GM19023 (cell line): ENCODE results near the gene RUNX3.

Source experiments
- ATAC-seq: cut with Tn5 transposase; IDR thresholded peaks from one replicate; pipeline ENCODE4 v1.9.1; 2021; ENCODE audit warnings: mild to moderate bottlenecking, moderate library complexity; ENCODE audit not compliant: unreplicated experiment

The RUNX3 gene

DNA sequence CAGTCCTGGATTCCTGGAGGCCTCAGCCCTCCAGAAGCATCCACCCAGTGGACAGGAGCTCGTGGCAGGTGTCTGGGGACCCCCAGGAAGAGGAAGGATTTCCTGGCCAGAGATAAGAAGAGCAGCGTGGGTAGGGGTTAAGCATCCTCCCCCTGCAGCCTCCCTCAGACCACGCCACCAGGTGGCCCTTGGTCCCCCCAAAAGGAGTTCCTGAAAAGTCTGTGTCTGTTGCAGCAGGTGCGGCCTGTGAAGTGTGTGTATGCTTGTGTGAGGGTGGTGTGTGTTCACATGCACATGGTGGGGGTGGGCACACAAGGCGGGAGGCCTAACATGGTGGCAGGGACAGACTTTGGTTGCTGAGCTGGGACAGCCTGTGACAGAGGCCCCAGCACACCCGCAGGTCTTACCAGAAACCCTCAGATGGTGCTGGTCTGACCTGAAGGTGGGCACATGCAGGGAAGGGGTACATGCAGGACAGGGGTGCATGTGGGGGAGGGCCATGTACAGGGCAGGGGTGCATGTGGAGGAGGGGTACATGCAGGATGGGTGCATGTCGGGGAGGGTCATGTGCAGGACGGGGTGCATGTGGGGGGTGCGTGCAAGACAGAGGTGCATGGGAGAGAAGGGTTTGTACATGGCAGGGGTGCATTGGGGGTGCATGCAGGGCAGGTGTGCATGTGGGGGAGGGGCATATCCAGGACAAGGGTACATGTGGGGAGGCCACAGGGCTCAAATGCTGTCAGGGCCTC, 18.2 kb upstream of the RUNX3 start:
- no peak for ATAC-seq

GRCh38 chr1:24946861-24947658, 17.0 kb upstream of the RUNX3 start:
- peak; percentile 88 for ATAC-seq

DNA sequence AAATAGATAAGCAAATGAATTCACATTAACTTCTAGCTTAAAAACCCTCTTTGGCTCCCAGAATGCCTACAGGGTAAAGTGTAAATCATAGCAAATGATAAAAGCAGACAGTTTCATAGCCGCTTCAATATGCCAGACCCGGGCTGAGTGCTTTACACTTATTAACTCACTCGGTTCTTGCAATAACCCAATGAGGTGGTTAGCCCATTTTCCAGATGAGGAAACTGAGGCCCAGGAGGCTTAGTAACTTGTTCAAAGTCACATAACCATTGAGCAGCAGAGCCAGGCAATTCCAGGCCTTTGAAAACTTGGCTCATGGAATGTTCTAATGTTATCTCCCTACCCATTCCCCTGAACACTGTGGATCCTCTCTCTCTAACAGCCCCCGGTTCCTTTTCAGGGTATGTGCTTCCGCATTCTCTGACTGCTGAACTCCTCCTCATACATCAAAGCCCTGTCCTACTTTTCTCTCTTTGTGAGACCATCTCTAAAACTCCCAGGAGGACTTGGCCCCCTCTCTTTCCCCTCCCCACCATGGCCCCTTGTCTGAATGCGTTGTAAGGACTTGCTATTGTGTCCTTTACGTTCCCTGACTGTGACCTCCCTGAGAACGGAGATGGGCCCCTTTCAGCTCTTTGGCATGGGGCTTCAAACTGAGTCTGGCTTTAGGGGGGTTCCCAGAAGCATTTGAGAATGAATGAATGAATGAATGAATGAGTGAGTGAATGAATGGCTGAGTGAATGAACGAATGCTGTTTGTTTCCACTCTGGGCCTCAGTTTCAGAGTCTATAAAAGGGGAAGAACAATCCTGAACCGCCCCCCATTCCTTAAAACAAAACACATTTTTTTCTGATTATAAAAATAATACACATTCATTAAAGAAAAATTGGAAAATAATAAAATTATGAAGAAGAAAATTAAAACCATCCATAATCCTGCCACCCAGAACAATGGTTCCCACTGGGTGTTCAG, 15.6 kb upstream of the RUNX3 start:
- no peak for ATAC-seq

DNA sequence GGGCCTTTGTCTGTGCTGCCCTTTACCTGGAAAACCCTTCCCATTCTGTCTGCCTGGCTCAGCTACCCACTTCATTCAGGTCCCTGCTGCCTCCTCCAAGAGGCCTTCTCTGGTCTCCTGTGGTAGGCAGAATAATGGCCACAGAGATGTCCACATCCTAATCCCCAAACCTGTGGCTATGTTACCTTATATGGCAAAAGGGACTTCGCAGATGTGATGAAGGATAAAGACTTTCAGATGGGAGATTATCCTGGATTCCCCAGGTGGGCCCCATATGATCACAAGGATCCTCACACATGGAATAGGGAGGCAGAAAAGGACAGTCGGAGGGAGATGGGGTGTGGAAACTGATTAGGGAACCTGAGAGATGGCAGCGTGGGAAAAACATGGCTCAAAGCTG, 14.2 kb upstream of the RUNX3 start:
- ATAC-seq: no peak

DNA sequence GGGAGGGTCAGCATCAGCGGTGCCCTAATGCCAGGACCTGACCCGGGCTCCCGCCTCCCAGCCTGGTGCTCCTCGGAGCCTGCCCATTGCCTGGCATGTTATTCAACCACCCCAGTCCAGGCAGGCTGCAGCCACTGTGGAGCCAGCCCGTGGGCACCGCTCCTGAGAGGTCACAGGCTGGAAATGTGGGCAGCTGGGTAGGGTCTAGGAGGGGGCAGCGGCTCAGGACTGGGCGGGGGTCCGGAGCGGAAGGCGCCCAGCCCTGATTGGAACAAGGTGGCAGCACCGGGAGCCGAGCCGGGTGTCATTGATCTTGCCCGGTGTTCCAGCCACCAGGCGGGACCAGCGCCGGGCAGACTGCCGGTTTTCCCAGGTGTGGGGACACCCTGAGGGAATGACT, 12.7 kb upstream of the RUNX3 start:
- ATAC-seq: no peak

DNA sequence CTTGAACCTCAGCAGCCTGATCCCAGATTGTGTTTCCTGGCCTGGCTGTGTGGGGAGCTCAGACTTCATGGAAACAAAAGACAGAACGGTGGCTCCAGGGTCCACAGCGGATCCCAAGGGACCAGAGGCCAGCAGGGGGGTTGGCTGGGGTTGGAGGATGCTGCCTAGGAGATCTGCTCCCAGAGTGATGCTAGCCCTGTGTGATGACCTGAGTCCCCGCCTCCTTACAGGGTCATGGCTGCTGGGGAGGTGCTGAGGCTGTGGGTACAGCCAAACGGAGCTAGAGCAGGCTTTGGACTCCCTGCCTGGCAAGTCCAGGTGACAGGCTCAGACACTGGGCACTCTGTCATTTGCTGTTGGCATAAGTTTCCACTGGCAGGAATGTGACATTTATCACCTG, 11.5 kb upstream of the RUNX3 start:
- no peak for ATAC-seq

DNA sequence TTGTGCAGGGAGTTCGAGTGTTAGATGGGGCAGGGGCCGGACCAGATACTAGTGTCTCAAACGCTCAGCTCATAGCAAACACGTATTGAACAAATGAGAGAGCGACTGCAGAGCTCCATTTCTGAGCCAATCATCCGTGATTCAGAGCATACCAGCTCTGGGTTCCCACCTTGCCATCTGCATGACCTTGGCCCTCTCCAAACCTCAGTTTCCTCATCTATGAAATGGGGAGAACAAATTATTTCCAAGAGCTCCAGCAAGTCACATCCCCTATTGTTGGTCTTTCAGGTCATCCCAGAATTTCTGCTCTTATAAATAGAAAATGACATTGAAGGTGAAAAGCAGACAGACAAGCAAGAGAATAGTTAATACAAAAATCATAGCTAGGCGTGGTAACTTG, 10.2 kb upstream of the RUNX3 start:
- no peak for ATAC-seq

GRCh38 chr1:24939675-24940193, 9.7 kb upstream of the RUNX3 start:
- no peak for ATAC-seq

GRCh38 chr1:24939040-24939674, 9.1 kb upstream of the RUNX3 start:
- ATAC-seq: no peak

GRCh38 chr1:24938276-24938675, 8.2 kb upstream of the RUNX3 start:
- no peak for ATAC-seq

GRCh38 chr1:24936684-24937083, 6.6 kb upstream of the RUNX3 start:
- no peak for ATAC-seq

- ATAC-seq: no peak
These were observed 5.8 kb upstream of the RUNX3 start for GRCh38 chr1:24935615-24936484.

DNA sequence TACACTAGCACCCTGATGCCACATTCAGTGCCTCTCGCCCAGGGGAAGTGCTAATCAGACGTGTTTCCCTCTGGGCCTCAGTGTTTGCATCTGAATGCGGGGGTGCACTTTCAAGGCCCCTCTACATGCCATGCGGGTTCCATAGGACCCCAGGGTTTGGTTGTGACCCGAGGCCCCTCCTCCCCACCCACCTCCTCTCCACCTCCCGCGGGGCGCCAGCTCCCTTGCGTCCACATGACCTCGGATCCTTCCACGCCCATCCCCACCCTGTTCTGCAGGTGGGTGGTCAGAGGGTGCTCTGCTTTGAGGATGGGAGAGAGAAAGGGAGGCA, 5.1 kb upstream of the RUNX3 start:
- no peak for ATAC-seq

DNA sequence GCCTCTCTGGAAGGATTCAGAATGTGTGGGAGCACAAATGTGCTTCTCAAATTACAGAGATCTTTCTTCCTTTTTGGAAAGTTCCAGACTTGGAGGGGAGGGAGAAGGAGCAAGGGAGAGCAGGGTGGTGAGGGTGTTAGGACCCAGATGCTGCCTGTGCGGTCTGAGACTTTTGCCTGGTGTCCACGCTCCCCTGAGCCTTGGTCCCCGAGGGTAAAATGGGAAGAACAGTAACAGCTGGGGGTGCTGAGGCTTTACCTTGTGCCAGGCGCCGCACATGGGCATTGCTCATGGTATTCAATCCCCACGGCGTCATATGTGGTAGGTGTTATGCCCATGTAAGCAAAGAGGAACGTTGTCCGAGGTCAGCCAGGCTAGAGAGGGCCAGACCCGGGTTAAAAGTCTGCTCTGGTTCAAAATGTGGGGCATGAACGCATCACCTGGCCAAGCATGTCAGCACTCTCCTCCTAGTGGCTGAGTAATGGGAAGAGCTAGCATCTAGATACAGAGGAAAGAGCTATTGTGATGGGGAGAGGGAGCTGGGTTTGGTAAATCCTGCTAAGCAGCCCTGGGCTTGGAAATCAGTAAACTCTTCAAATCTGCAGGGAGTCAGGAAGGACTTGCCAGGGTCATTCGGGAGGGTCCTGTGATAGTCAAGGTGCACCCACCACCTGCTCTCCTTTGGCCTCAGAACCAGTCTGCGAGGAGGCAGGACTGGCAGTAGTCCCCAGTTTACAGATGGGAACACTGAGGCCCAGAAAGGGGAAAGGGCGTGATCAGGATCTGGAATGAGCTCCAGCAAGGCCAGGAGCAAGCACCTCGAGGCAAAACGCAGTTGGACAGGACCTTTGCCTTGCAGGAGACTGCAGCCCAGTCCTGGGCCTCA, 4.5 kb upstream of the RUNX3 start:
- ATAC-seq: no peak

- ATAC-seq: no peak
These were observed 3.4 kb upstream of the RUNX3 start for GRCh38 chr1:24933468-24933867.

DNA sequence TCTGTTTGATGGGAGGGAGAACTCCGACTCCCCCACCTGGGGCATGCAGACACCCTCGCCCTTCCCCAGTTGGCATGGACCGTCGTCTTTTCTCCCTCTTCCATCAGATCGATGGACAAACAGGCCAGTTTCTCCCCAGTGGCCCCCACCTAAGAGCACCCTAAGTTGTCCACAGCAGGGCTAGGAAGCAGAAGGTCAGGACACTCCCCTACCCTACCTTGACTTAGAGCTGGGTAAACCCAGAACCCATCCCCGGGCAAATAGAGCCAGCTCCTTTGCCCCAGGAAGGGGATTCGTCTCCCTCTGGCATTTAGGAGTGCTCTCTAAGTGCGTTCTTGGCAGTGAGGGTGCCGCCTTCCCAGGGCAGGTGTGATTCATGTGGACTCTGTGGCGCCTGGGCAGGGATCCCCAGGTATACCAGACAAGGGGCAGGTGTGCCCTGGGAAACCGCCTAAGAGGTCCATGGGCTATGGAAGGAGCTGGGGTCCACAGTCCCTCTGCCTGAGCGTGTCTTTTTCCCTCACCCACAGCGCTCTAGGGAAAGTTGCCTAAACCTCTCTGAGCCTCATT, 2.7 kb upstream of the RUNX3 start:
- ATAC-seq: no peak

DNA sequence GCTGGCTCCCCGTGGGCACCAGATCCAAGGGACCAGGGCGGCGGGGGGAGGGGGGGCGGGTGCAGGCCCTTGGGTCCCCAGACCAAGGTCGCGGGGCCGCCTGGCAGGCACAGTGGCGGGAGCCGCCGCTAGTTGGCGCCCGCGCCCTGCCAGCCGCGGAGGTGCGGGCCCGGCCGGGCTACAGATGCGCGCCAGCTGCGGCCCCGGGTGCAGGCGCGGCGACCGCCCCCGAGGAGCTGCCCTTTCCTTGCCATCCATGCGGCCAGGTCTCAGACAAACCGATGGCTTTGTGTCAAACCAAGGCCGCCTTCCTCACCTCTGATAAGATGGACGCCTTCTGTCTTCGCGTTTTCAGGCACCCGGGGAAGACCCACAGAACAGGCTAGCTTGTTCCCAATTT, 2.2 kb upstream of the RUNX3 start:
- no peak for ATAC-seq

- no peak for ATAC-seq
These were observed 1.6 kb upstream of the RUNX3 start for GRCh38 chr1:24931468-24932231.
